WTC11 (cell line): ENCODE measurements around the gene MACROD2. TPM values are rescaled to one million over a fixed set of nuclear protein-coding genes. Genes with fewer than 3 reads are reported as not detected.

Experiments
- ATAC-seq: fragments of 200-7000 bp; cut with Tn5 transposase; 2 replicates; pipeline ENCODE4 v1.10.0; 2021; ENCODE audit warnings: mild to moderate bottlenecking, moderate library complexity
- CTCF ChIA-PET: fragments of 300-600 bp; sonication (Branson Sonifier 250); formaldehyde crosslinking; loops from one replicate; lab custom pipeline; 2021; ENCODE audit warnings: antibody characterized with exemption; lab: Charles Lee
- POLR2A ChIA-PET: fragments of 350-600 bp; sonication (Branson Sonifier 250); formaldehyde crosslinking; loops from one replicate; lab custom pipeline; 2021; ENCODE audit warnings: antibody characterized with exemption; lab: Charles Lee
- DNase-seq: peaks from one replicate; pipeline ENCODE4 v3.0.0; 2021; ENCODE audit warnings: low spot score
- H3K27ac Mint-ChIP-seq: 2 replicates; pipeline ENCODE4 v1.8.0; 2021; ENCODE audit warnings: mixed read lengths
- H3K27me3 Mint-ChIP-seq: 2 replicates; pipeline ENCODE4 v1.8.0; 2021; ENCODE audit warnings: low read depth, mild to moderate bottlenecking, moderate library complexity, mixed read lengths
- H3K36me3 Mint-ChIP-seq: 2 replicates; pipeline ENCODE4 v1.8.0; 2021; ENCODE audit warnings: mixed read lengths
- H3K4me1 Mint-ChIP-seq: 2 replicates; pipeline ENCODE4 v1.8.0; 2022; ENCODE audit warnings: mixed read lengths
- H3K4me3 Mint-ChIP-seq: 2 replicates; pipeline ENCODE4 v1.8.0; 2021; ENCODE audit warnings: mild to moderate bottlenecking, moderate library complexity, mixed read lengths
- H3K9me3 Mint-ChIP-seq: 2 replicates; pipeline ENCODE4 v1.8.0; 2021; ENCODE audit warnings: mixed read lengths
- ATF2 ChIP-seq: sonication (generic); formaldehyde crosslinking; IDR thresholded peaks from 2 replicates; pipeline ENCODE4 v1.8.1; 2022; ENCODE audit warnings: low read depth, missing genetic modification reagents, borderline replicate concordance
- CBFB ChIP-seq: sonication (generic); formaldehyde crosslinking; IDR thresholded peaks from 2 replicates; pipeline ENCODE4 v1.8.1; 2022; ENCODE audit warnings: mild to moderate bottlenecking, low read depth, missing genetic modification reagents
- ERG ChIP-seq: fragments of 250-450 bp; sonication (Bioruptor Pico); IDR thresholded peaks from 2 replicates; pipeline ENCODE4 v1.8.0; 2021; ENCODE audit warnings: mild to moderate bottlenecking
- ETV6 ChIP-seq: sonication (generic); formaldehyde crosslinking; IDR thresholded peaks from 2 replicates; pipeline ENCODE4 v1.8.1; 2022; ENCODE audit warnings: mild to moderate bottlenecking, missing genetic modification reagents
- FOXK1 ChIP-seq: sonication (generic); formaldehyde crosslinking; IDR thresholded peaks from 2 replicates; pipeline ENCODE4 v1.8.0; 2022; ENCODE audit warnings: mild to moderate bottlenecking, moderate library complexity, missing genetic modification reagents
- FOXP4 ChIP-seq: sonication (generic); formaldehyde crosslinking; IDR thresholded peaks from 2 replicates; pipeline ENCODE4 v1.8.0; 2022; ENCODE audit warnings: mild to moderate bottlenecking, missing genetic modification reagents
- HMGA2 ChIP-seq: fragments of 250-450 bp; sonication (Bioruptor Pico); IDR thresholded peaks from 2 replicates; pipeline ENCODE4 v1.4.0; 2021; ENCODE audit warnings: mild to moderate bottlenecking, moderate library complexity
- IRF2 ChIP-seq: sonication (generic); formaldehyde crosslinking; IDR thresholded peaks from 2 replicates; pipeline ENCODE4 v1.8.0; 2022; ENCODE audit warnings: low read depth, missing genetic modification reagents, borderline replicate concordance
- MLX ChIP-seq: sonication (generic); formaldehyde crosslinking; IDR thresholded peaks from 2 replicates; pipeline ENCODE4 v1.8.1; 2023; ENCODE audit warnings: mild to moderate bottlenecking, missing genetic modification reagents, moderate library complexity
- SP1 ChIP-seq: sonication (generic); formaldehyde crosslinking; conservative IDR thresholded peaks from 2 replicates; pipeline ENCODE4 v1.8.1; 2022; ENCODE audit warnings: missing genetic modification reagents
- ZBTB21 ChIP-seq: sonication (generic); formaldehyde crosslinking; IDR thresholded peaks from 2 replicates; pipeline ENCODE4 v1.8.1; 2023; ENCODE audit warnings: mild to moderate bottlenecking, missing genetic modification reagents, borderline replicate concordance
- ZNF263 ChIP-seq: sonication (generic); formaldehyde crosslinking; IDR thresholded peaks from 2 replicates; pipeline ENCODE4 v1.8.1; 2022; ENCODE audit warnings: low read depth, mild to moderate bottlenecking, moderate library complexity, missing genetic modification reagents
- ZNF423 ChIP-seq: fragments of 250-450 bp; sonication (Bioruptor Pico); IDR thresholded peaks from 2 replicates; pipeline ENCODE4 v2.1.2; 2022; ENCODE audit warnings: mild to moderate bottlenecking, moderate library complexity
- ZNF671 ChIP-seq: fragments of 250-450 bp; sonication (Bioruptor Pico); IDR thresholded peaks from 2 replicates; pipeline ENCODE4 v1.8.0; 2021; ENCODE audit warnings: mild to moderate bottlenecking
- total RNA-seq: library from RNA; stranded (reverse); gene quantifications from 3 replicates; pipeline ENCODE4 v1.2.3, GENCODE V29; 2021
- TF ChIP-seq, protein P1 (sequence below): sonication (generic); formaldehyde crosslinking; IDR thresholded peaks from 2 replicates; pipeline ENCODE4 v1.8.1; 2023; ENCODE audit warnings: mild to moderate bottlenecking, missing genetic modification reagents, borderline replicate concordance
- TF ChIP-seq, protein P2 (sequence below): fragments of 200-600 bp; IDR thresholded peaks from 2 replicates; pipeline ENCODE4 v1.8.0; 2022; ENCODE audit warnings: antibody characterized with exemption
- TF ChIP-seq, protein P3 (sequence below): sonication (generic); formaldehyde crosslinking; IDR thresholded peaks from 2 replicates; pipeline ENCODE4 v1.8.1; 2022; ENCODE audit warnings: low read depth, mild to moderate bottlenecking, moderate library complexity, missing genetic modification reagents, borderline replicate concordance
- TF ChIP-seq, protein P4 (sequence below): fragments of 250-450 bp; sonication (Bioruptor Pico); IDR thresholded peaks from 2 replicates; pipeline ENCODE4 v2.1.2; 2022; ENCODE audit warnings: mild to moderate bottlenecking, moderate library complexity

Gene MACROD2
- total RNA-seq, 1 experiment from 2014 or later, result 4.1 TPM

DNA sequence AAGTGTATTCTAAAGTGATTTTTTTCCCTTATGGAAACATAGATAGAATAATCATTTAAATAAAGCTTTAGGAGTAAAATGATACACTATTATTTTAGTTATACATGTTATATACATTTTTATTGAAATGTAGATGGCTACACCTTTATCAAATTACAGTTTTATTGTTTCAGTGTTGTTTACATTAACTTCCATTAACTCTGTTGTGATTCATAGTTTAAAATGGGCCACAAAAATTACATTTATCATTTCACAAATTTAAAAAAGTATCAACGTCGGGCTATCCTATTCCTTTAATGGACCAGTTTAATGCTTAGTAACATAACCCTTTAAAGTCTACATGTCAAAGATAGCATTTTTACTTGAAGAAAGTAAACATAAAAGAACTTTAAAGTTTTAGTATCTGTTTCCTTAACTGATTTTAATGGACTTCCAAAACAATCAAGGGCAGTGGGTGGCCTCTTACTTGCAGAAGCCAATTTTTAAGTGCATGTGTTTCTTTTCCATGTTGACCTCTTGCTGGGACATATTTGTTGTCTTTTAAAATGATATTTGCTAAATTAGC, 389.9 kb downstream of the MACROD2 start (continued):
- TF ChIP-seq FOXP4 (CRISPR knock-in tag) (no peak), CBFB (CRISPR knock-in tag) (no peak), ZNF263 (CRISPR knock-in tag) (no peak), ETV6 (CRISPR knock-in tag) (no peak)
- TF ChIP-seq, protein P1, sequence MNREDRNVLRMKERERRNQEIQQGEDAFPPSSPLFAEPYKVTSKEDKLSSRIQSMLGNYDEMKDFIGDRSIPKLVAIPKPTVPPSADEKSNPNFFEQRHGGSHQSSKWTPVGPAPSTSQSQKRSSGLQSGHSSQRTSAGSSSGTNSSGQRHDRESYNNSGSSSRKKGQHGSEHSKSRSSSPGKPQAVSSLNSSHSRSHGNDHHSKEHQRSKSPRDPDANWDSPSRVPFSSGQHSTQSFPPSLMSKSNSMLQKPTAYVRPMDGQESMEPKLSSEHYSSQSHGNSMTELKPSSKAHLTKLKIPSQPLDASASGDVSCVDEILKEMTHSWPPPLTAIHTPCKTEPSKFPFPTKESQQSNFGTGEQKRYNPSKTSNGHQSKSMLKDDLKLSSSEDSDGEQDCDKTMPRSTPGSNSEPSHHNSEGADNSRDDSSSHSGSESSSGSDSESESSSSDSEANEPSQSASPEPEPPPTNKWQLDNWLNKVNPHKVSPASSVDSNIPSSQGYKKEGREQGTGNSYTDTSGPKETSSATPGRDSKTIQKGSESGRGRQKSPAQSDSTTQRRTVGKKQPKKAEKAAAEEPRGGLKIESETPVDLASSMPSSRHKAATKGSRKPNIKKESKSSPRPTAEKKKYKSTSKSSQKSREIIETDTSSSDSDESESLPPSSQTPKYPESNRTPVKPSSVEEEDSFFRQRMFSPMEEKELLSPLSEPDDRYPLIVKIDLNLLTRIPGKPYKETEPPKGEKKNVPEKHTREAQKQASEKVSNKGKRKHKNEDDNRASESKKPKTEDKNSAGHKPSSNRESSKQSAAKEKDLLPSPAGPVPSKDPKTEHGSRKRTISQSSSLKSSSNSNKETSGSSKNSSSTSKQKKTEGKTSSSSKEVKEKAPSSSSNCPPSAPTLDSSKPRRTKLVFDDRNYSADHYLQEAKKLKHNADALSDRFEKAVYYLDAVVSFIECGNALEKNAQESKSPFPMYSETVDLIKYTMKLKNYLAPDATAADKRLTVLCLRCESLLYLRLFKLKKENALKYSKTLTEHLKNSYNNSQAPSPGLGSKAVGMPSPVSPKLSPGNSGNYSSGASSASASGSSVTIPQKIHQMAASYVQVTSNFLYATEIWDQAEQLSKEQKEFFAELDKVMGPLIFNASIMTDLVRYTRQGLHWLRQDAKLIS (CRISPR knock-in tag), result no peak
- TF ChIP-seq, protein P2, sequence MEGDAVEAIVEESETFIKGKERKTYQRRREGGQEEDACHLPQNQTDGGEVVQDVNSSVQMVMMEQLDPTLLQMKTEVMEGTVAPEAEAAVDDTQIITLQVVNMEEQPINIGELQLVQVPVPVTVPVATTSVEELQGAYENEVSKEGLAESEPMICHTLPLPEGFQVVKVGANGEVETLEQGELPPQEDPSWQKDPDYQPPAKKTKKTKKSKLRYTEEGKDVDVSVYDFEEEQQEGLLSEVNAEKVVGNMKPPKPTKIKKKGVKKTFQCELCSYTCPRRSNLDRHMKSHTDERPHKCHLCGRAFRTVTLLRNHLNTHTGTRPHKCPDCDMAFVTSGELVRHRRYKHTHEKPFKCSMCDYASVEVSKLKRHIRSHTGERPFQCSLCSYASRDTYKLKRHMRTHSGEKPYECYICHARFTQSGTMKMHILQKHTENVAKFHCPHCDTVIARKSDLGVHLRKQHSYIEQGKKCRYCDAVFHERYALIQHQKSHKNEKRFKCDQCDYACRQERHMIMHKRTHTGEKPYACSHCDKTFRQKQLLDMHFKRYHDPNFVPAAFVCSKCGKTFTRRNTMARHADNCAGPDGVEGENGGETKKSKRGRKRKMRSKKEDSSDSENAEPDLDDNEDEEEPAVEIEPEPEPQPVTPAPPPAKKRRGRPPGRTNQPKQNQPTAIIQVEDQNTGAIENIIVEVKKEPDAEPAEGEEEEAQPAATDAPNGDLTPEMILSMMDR, result no peak
- TF ChIP-seq, protein P3, sequence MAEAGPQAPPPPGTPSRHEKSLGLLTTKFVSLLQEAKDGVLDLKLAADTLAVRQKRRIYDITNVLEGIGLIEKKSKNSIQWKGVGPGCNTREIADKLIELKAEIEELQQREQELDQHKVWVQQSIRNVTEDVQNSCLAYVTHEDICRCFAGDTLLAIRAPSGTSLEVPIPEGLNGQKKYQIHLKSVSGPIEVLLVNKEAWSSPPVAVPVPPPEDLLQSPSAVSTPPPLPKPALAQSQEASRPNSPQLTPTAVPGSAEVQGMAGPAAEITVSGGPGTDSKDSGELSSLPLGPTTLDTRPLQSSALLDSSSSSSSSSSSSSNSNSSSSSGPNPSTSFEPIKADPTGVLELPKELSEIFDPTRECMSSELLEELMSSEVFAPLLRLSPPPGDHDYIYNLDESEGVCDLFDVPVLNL (CRISPR knock-in tag), result no peak

- peaks cover 16% of the 10 kb centered on the region for H3K4me1 Mint-ChIP-seq
- peaks cover 5% of the 10 kb centered on the region; the same call in 1 of the 2 replicates for H3K36me3 Mint-ChIP-seq
- POLR2A ChIA-PET, result no interaction called here
- CTCF ChIA-PET, result no interaction called here
- ATAC-seq (no peak), DNase-seq (no peak)
- peaks cover 4% of the 10 kb centered on the region for H3K9me3 Mint-ChIP-seq
- no peak overlapping the region for H3K27ac Mint-ChIP-seq
- no peak overlapping the region for H3K4me3 Mint-ChIP-seq
- no peaks in the 10 kb centered on the region for H3K27me3 Mint-ChIP-seq
- no peak for TF ChIP-seq ZBTB21 (CRISPR knock-in tag)
- no peak for TF ChIP-seq IRF2 (CRISPR knock-in tag)
- TF ChIP-seq SP1, result no peak
These were observed 391.4 kb downstream of the MACROD2 start for GRCh38 chr20:14386726-14387125.

DNA sequence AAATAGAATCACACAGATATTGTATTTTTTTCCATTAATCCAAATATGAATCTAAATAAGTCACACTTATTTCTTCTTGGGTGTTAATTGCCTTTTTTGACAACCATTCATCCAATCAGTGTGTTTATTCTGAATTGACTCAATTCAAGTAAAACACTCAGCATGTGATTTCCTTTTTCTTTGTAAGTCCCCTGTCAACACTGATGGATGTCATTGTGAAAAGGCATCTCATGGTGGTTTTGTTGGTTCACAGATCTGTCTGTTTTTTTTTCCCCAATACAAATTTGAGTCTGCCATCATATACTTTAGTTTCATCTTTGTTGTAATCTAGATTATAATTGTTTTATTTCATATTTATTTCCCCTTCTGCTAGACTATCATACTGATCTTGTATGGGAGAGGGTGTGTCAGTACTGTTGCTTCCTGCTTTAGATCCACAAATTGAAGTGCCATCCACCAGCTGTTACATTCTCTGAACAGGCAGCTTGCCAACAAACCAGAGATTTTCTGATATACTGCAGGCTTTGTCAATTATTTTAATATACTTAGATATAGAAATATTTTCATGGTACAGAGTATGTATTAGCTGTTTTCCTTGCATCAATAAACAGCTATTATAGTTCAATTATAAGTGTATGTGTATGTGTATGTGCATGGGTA, 406.3 kb downstream of the MACROD2 start:
- Mint-ChIP-seq H3K36me3 (no peaks in the 10 kb centered on the region), H3K4me3 (no peak overlapping the region), H3K9me3 (no peaks in the 10 kb centered on the region), H3K4me1 (peaks cover 19% of the 10 kb centered on the region), H3K27ac (no peak overlapping the region), H3K27me3 (peaks cover 64% of the 10 kb centered on the region)
- ChIA-PET CTCF (no interaction called here), POLR2A (no interaction called here)
- DNase-seq (no peak), ATAC-seq (peak; percentile 24; the same call in 1 of the 2 replicates)
- TF ChIP-seq FOXK1 (no peak), ATF2 (CRISPR knock-in tag) (no peak), ZNF671 (CRISPR knock-in tag) (no peak), HMGA2 (CRISPR knock-in tag) (no peak), MLX (CRISPR knock-in tag) (no peak), ERG (CRISPR knock-in tag) (no peak), ZNF423 (CRISPR knock-in tag) (no peak)
- TF ChIP-seq, protein P4, sequence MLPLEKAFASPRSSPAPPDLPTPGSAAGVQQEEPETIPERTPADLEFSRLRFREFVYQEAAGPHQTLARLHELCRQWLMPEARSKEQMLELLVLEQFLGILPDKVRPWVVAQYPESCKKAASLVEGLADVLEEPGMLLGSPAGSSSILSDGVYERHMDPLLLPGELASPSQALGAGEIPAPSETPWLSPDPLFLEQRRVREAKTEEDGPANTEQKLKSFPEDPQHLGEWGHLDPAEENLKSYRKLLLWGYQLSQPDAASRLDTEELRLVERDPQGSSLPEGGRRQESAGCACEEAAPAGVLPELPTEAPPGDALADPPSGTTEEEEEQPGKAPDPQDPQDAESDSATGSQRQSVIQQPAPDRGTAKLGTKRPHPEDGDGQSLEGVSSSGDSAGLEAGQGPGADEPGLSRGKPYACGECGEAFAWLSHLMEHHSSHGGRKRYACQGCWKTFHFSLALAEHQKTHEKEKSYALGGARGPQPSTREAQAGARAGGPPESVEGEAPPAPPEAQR (CRISPR knock-in tag), result no peak
